ENCODE measurements around the gene PRKAR1B.

- TF ChIP-seq POLR2A (IDR thresholded peaks at IDR 0.05), result no peak
- TF ChIP-seq CTCF (IDR thresholded peaks at IDR 0.05 in 8 of 11, conservative IDR thresholded peaks at IDR 0.05 in 3 of 11), result no peak
- no peak for TF ChIP-seq POLR2AphosphoS5 (IDR thresholded peaks at IDR 0.05)
Measured at GRCh38 chr7:585229-585711, 141.8 kb downstream of the PRKAR1B start.
